HG02981 (cell line): Measurements from ENCODE around the gene C11orf86.
"Not testable (repeated sequence)": the region's sequence is repeated elsewhere in the genome, so short reads cannot be mapped to it uniquely, and the experiment has no call there.

ENCODE experiments used
- ATAC-seq: cut with Tn5 transposase; IDR thresholded peaks from one replicate; pipeline ENCODE4 v1.9.1; 2021; ENCODE audit warnings: mild to moderate bottlenecking, moderate library complexity; ENCODE audit not compliant: unreplicated experiment

The C11orf86 gene

GRCh38 chr11:66987924-66988637 lies 13.0 kb downstream of the C11orf86 start:
- ATAC-seq, result no peak

- ATAC-seq, result not testable (repeated sequence)
Observed at GRCh38 chr11:66988741-66989140, 13.6 kb downstream of the C11orf86 start.

- ATAC-seq, result not testable (repeated sequence)
Observed at GRCh38 chr11:66989360-66989759, 14.3 kb downstream of the C11orf86 start.

- no peak for ATAC-seq
Observed at GRCh38 chr11:66992041-66992440, 16.9 kb downstream of the C11orf86 start.

GRCh38 chr11:66996609-66997273 lies 21.6 kb downstream of the C11orf86 start:
- ATAC-seq, result no peak

- ATAC-seq, result no peak
Observed at GRCh38 chr11:66999555-66999954, 24.5 kb downstream of the C11orf86 start.

- ATAC-seq, result no peak
Observed at GRCh38 chr11:67001332-67001731, 26.2 kb downstream of the C11orf86 start.

- no peak for ATAC-seq
Observed at GRCh38 chr11:67002297-67002913, 27.3 kb downstream of the C11orf86 start.

- ATAC-seq, result no peak
Observed at GRCh38 chr11:67002921-67003411, 27.9 kb downstream of the C11orf86 start.

- ATAC-seq, result not testable (repeated sequence)
Observed at GRCh38 chr11:67005200-67005599, 30.1 kb downstream of the C11orf86 start.

GRCh38 chr11:67006029-67006884 lies 31.2 kb downstream of the C11orf86 start:
- no peak for ATAC-seq

GRCh38 chr11:67007126-67007525 lies 32.0 kb downstream of the C11orf86 start:
- ATAC-seq, result no peak

GRCh38 chr11:67010296-67010905 lies 35.3 kb downstream of the C11orf86 start:
- no peak for ATAC-seq

- no peak for ATAC-seq
Observed at GRCh38 chr11:67013511-67014045, 38.5 kb downstream of the C11orf86 start.

- ATAC-seq, result no peak
Observed at GRCh38 chr11:67014343-67014742, 39.2 kb downstream of the C11orf86 start.

GRCh38 chr11:67015048-67015447 lies 39.9 kb downstream of the C11orf86 start:
- no peak for ATAC-seq

- no peak for ATAC-seq
Observed at GRCh38 chr11:67016550-67016949, 41.4 kb downstream of the C11orf86 start.

- ATAC-seq, result no peak
Observed at GRCh38 chr11:67020949-67021348, 45.8 kb downstream of the C11orf86 start.

- ATAC-seq, result no peak
Observed at GRCh38 chr11:67022341-67022933, 47.3 kb downstream of the C11orf86 start.
